ENCODE data around the gene PTCRA.

The PTCRA gene

GRCh38 chr6:42971746-42972327, 56.0 kb downstream of the PTCRA start:
- no peak for DNase-seq (ENCODE audit: extremely low read depth, low read depth)
- TF ChIP-seq CTCF (IDR thresholded peaks at IDR 0.05; ENCODE audit: low read depth, low read length): no peak

DNA sequence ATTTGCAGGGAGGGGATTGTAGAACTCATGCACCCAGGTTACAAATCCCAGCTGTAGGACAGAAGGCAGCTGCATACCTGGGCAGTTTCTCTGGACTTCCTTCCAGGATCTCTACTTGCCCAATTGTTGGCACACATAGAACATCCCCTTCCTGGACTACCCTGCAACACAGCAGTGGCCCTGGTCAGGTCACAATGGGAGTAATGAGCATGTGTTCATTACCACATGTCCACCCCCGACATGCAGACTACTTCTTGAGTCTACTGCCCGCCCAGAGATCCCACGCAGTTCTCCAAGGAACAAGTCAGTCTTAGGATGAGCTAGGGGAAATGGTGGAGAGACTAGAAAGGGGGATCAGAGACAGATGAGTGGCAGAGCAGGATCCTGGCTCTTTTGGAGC, 58.1 kb downstream of the PTCRA start:
- DNase-seq (ENCODE audit: extremely low read depth, low read depth): no peak
- no peak for TF ChIP-seq CTCF (IDR thresholded peaks at IDR 0.05; ENCODE audit: low read depth, low read length)

GRCh38 chr6:42974919-42975505, 59.2 kb downstream of the PTCRA start:
- TF ChIP-seq CTCF (IDR thresholded peaks at IDR 0.05; ENCODE audit: low read depth, low read length): no peak
- DNase-seq (ENCODE audit: extremely low read depth, low read depth): no peak

All from AG09319 (cell line).